ENCODE results near the gene KRTAP1-4.

Gene KRTAP1-4

GRCh38 chr17:41012326-41013120 is 17.5 kb downstream of the KRTAP1-4 start:
- in situ Hi-C loops (cut with HindIII; ENCODE audit: low sequenced_read_pairs), result no loop called here
- no peak for DNase-seq (ENCODE audit: low read depth, low spot score)
- H3K4me3 ChIP-seq (ENCODE audit: low read depth, low read length), result no peak overlapping the region
- TF ChIP-seq, protein P1, sequence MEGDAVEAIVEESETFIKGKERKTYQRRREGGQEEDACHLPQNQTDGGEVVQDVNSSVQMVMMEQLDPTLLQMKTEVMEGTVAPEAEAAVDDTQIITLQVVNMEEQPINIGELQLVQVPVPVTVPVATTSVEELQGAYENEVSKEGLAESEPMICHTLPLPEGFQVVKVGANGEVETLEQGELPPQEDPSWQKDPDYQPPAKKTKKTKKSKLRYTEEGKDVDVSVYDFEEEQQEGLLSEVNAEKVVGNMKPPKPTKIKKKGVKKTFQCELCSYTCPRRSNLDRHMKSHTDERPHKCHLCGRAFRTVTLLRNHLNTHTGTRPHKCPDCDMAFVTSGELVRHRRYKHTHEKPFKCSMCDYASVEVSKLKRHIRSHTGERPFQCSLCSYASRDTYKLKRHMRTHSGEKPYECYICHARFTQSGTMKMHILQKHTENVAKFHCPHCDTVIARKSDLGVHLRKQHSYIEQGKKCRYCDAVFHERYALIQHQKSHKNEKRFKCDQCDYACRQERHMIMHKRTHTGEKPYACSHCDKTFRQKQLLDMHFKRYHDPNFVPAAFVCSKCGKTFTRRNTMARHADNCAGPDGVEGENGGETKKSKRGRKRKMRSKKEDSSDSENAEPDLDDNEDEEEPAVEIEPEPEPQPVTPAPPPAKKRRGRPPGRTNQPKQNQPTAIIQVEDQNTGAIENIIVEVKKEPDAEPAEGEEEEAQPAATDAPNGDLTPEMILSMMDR (IDR thresholded peaks at IDR 0.05; ENCODE audit: low read depth, low read length), result no peak

DNA sequence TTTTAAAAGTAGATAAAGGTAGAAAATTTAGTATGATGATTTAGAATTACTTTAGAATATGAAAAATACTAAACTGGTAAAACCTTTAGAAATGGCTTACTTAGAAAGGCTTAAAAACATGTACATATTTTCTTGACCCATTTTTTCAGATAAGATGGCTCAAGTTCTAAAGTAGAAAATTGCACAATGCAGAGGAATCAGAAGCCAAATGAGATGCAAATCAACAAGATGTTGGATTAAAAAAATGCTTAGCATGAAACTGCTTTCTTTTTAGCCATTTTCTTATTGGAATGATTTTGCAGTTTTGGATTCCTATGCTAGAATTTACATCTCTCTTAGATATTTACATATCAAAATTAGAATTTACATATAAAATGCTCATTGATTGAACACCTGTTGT is 19.6 kb downstream of the KRTAP1-4 start:
- TF ChIP-seq, protein P1 (IDR thresholded peaks at IDR 0.05; ENCODE audit: low read depth, low read length), result no peak
- DNase-seq (ENCODE audit: low read depth, low spot score), result no peak
- H3K4me3 ChIP-seq (ENCODE audit: low read depth, low read length), result no peak overlapping the region
- in situ Hi-C loops (cut with HindIII; ENCODE audit: low sequenced_read_pairs), result no loop called here

GRCh38 chr17:41009936-41010335 is 20.1 kb downstream of the KRTAP1-4 start:
- in situ Hi-C loops (cut with HindIII; ENCODE audit: low sequenced_read_pairs), result no loop called here
- TF ChIP-seq, protein P1 (IDR thresholded peaks at IDR 0.05; ENCODE audit: low read depth, low read length), result no peak

DNA sequence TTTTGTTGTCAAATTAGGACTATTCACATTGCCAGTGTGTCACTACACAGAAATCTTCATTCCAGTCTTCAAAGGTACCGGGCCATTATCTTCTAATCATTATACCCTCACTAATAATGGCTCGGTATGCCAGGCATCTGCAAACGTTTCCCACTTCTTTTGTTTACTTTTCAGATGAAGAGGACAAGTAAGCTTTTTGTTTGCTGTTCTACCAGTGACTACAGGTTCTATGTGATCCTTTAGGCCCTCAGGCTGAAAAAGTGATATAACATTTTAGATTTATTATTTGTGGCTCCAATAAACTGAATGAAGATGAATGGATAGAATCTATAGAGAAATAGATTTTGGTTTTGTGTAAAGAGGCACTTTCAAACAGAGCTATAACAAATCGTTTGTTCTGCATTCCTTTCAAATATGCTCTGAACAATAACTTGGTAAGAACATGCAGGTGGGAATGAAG is 20.7 kb downstream of the KRTAP1-4 start:
- in situ Hi-C loops (cut with HindIII; ENCODE audit: low sequenced_read_pairs), result no loop called here
- H3K4me3 ChIP-seq (ENCODE audit: low read depth, low read length), result no peak overlapping the region
- TF ChIP-seq, protein P1 (IDR thresholded peaks at IDR 0.05; ENCODE audit: low read depth, low read length), result no peak
- no peak for DNase-seq (ENCODE audit: low read depth, low spot score)

More at GRCh38 chr17:41009936-41010335, 20.1 kb downstream of the KRTAP1-4 start:
- no peak overlapping the region for H3K4me3 ChIP-seq (ENCODE audit: low read depth, low read length)
- no peak for DNase-seq (ENCODE audit: low read depth, low spot score)

DNA sequence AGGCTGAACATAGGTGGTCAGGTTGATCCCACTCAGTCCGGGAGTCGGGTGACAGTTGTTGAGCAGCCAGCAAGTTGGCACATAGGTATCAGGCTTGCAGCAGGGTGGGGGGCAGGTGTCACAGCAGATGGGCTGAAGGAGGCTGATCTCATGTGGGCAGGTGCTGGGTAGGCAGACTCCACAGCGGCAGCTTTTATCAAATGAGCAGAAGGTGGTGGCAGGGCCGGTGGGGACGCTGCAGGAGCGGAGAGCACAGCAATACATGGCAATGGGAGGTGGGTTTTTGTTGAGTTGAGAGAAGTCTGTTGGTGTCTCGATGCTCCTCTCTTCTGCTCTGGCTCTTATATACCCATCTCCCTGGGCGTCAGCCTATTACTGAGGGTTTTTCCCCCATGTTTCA is 21.2 kb downstream of the KRTAP1-4 start, which contains the start of gene KRTAP3-1:
Gene KRTAP3-1, minus strand, starts transcription at position 318 of the 400 bp plus-strand sequence. Its CDS starts 54 bp downstream, at position 264.
- in situ Hi-C loops (cut with HindIII; ENCODE audit: low sequenced_read_pairs), result no loop called here
- no peak within 1 kb of the TSS for H3K4me3 ChIP-seq (ENCODE audit: low read depth, low read length)

GRCh38 chr17:41004397-41004796 is 25.6 kb downstream of the KRTAP1-4 start:
- H3K4me3 ChIP-seq (ENCODE audit: low read depth, low read length), result no peak overlapping the region
- no peak for DNase-seq (ENCODE audit: low read depth, low spot score)
- in situ Hi-C loops (cut with HindIII; ENCODE audit: low sequenced_read_pairs), result no loop called here
- TF ChIP-seq, protein P1 (IDR thresholded peaks at IDR 0.05; ENCODE audit: low read depth, low read length), result no peak

More for the DNA sequence above, 21.2 kb downstream of the KRTAP1-4 start, which contains the start of gene KRTAP3-1:
- DNase-seq (ENCODE audit: low read depth, low spot score), result no peak
- TF ChIP-seq, protein P1 (IDR thresholded peaks at IDR 0.05; ENCODE audit: low read depth, low read length), result no peak
